ENCODE results near the gene CLSTN1.

The CLSTN1 gene

DNA sequence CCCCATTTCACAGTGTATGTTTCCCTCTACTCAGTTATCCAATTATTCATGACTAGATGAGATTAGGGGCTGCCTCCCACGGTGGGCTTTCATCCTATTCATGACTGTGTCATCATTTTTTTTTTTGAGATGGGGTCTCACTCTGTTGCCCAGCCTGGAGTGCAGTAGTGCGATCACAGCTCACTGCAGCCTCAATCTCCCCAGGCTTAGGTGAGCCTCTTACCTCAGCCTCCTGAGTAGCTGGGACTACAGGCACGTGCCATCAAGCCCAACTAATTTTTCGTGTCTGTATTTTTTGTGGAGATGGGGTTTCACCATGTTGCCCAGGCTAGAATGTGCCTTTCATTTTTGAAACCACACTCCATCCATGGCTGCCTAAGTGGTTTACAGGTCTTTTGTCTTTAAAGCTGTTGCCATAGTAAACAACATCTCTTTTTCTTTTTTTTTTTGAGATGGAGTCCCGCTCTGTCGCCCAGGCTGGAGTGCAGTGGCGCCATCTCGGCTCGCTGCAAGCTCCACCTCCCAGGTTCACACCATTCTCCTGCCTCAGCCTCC lies 112.2 kb downstream of the CLSTN1 start:
- DNase-seq (ENCODE audit: low read depth) = no peak

GRCh38 chr1:9710037-9710436 lies 113.7 kb downstream of the CLSTN1 start:
- no peak for DNase-seq (ENCODE audit: low read depth)

- DNase-seq (ENCODE audit: low read depth) = no peak
Measured at GRCh38 chr1:9706178-9706577, 117.6 kb downstream of the CLSTN1 start.

- no peak for DNase-seq (ENCODE audit: low read depth)
Measured at GRCh38 chr1:9705337-9706093, 118.2 kb downstream of the CLSTN1 start.

DNA sequence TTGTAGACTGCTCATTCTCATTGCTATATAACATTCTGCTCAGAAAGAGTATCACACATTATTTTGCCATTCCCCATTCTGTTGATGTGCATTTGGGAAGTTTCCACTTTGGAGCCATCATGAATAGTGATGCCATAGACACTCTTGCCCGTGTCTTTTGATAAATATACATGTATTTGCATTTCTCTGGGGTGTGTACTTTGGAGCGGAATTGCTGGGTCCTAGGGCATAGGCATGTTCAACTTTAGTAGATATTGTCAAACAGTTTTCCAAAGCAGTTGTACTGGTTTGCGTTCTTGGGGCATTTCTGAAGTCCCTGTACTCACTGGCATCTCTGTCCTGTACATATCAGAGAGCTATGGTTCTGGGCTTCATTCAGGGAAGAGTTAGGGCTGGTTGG lies 120.1 kb downstream of the CLSTN1 start:
- DNase-seq (ENCODE audit: low read depth) = no peak

DNA sequence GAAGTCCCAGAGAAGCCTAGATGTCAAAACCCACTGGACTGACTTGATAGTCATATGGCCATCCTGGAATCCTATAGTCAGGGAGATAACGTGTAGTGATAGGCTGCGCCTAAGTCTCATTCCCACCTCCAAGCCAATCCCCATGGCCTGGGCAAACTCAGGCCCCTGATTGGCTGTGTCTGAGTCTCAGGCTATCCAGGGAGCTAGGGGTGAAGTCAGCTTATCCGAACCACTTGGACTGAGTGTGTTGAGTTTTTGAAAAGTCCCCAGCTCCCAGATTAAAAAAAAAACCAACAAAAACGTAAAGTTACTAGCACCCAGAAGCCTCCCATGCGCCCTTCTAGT lies 120.6 kb downstream of the CLSTN1 start:
- DNase-seq (ENCODE audit: low read depth) = no peak

DNA sequence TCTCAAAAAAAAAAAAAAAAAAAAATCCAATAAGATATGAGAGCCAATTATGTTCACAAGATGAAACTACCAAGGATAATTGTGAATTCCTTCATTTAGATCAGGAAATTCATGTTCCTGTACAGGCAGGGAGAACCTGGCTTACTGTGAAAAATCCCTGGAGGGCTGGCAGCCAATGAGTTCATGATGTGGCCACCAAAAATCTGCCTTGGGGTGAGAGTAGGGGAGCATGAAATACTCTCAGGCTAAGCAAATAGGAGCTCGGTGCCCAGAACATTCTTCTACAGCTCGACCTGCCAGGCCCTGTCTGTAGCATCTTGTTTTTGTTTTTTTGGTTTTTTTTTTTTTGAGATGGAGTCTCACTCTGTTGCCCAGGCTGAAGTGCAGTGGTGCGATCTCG lies 122.1 kb downstream of the CLSTN1 start:
- no peak for DNase-seq (ENCODE audit: low read depth)

- no peak for DNase-seq (ENCODE audit: low read depth)
Measured at GRCh38 chr1:9700340-9700739, 123.4 kb downstream of the CLSTN1 start.

GRCh38 chr1:9699361-9699760 lies 124.4 kb downstream of the CLSTN1 start:
- no peak for DNase-seq (ENCODE audit: low read depth)

DNA sequence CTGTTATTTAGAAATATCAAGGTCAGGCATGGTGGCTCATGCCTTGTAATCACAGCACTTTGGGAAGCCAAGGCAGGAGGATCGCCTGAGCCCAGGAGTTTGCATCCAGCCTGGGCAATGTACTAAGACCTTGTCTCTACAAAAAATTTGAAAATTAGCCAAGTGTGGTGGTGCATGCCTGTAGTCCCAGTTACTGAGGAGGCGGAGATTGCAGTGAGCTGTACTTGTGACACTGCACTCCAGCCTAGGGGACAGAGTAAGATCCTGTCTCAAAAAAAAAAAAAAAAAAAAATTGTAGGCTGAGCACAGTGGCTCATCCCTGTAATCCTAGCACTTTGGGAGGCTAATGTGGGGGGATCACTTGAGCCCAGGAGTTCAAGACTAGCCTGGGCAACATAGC lies 127.0 kb downstream of the CLSTN1 start:
- DNase-seq (ENCODE audit: low read depth) = no peak

- DNase-seq (ENCODE audit: low read depth) = no peak
Measured at GRCh38 chr1:9691691-9692090, 132.1 kb downstream of the CLSTN1 start.

GRCh38 chr1:9691108-9691445 lies 132.7 kb downstream of the CLSTN1 start:
- no peak for DNase-seq (ENCODE audit: low read depth)

DNA sequence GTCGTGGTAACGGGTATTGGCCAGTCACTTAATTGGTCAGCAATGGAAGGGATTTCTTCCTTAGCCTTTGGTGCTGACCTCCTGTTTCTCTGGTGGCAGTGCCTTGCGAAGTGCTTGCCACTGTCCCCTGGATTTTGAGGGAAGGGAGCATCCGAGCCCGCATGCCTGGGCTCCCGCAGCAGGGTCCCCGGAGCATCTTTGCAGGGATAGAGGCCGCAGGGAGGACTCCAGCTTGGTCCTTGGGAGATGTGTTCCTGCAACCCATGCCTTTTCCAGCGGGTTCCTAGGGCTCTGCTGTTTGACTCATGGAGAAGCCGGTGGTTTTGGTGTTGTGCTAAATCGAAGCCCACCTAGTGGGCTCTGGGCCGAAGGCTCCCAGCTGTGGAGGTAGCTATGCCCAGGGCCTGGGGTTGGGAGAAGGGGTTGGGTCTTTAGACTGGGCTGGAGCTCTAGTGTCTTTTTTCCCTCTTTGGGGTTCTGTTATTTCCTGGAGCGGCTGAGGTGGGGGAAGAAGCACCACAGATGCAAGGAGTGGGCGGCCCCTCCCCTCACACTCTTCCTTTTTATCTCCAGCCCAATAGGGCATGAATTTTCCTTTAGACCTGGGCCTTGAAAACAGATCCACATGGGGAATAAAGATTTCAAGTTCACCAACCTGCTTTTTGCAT lies 133.2 kb downstream of the CLSTN1 start:
- no peak for DNase-seq (ENCODE audit: low read depth)

- no peak for DNase-seq (ENCODE audit: low read depth)
Measured at GRCh38 chr1:9689971-9690381, 133.8 kb downstream of the CLSTN1 start.

DNA sequence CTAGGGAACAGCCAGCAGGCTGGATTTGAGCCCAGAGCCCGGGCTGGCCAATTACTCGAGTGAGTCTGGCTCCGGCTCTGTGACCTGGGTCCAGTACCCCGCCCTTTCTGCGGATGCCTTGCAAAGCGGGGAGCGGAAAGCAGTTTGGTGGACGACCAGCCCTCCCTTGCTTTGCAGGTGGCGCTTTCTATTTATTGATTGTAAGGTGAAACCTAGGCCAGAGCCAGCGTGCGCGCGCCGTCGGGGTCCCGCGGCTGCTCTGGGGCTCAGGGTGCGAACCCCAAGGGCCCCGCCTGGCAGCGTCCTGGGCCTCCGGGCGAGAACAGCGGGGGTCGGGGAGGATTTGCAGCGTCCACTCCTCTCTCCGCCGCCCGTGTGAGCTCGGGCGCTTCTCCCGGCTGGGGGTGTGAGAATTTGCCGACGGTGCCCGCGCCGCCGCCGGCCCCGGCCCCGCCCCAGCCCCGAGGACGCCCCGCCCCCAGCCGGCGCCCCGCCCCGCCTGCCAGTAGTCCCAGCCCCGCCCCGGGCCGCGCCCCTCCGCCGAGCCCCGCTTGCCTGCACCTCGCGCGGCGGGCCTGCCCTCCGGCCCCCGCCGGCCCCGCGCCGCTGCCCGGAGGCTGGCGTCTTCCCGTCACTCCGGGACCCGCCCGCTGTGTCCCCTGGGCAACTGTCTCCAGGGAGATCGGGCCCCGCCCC lies 134.6 kb downstream of the CLSTN1 start:
- peak; percentile 74 for DNase-seq (ENCODE audit: low read depth)

DNA sequence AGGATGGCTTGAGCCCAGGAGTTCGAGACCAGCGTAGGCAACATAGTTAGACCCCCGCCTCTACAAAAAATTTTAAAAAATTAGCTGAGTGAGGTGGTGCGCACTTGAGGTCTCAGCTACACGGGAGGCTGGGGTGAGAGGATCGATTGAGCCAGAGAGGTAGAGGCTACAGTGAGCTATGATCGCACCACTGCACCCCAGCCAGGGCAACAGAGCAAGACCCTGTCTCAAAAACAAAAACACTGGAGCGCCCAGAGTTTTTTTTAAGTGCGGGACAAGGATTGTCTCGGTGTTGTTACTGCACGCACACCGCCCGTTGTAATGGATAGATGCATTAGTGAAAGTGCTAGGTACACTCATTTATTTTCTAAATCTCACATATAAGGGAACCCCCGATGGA lies 135.2 kb downstream of the CLSTN1 start:
- DNase-seq (ENCODE audit: low read depth) = no peak

- DNase-seq (ENCODE audit: low read depth) = no peak
Measured at GRCh38 chr1:9687874-9688582, 135.7 kb downstream of the CLSTN1 start.

DNA sequence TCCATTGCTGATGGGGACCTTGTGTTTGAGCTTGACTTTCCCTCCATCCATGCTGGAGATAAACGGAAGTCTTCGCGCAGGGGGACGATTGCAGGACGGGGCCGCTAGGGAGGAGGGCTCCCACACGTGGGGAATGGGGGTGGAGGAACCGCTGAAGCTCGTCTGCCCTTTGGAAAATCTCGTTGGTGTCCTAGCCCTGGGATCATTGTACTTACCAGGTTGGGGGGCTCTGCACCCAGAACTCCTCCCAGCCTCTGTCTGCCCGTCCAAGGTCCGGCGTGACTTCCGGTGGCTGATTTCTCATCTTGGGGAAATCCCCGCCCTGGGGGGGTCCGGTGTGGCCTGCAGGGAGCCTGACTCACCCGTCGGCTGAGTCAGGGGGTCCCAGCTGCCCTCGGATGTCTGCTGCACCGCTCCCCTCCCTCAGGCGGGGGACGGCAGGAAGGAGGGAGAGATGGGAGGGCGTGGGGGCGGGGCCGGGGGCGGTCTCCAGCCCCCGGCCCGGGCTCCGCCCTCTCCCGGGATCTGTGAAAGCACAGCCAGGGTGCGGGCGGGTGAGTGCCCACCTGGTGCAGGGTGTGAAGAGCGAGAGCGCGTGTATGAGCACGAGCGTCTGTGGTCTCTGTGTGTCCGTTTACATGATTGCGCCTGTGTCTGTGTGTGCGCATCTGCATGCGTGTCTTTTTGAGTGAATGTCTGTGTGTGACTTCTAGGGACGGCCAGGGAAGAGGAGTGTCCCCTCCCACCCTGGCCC lies 136.5 kb downstream of the CLSTN1 start:
- DNase-seq (ENCODE audit: low read depth) = peak; percentile 69

DNA sequence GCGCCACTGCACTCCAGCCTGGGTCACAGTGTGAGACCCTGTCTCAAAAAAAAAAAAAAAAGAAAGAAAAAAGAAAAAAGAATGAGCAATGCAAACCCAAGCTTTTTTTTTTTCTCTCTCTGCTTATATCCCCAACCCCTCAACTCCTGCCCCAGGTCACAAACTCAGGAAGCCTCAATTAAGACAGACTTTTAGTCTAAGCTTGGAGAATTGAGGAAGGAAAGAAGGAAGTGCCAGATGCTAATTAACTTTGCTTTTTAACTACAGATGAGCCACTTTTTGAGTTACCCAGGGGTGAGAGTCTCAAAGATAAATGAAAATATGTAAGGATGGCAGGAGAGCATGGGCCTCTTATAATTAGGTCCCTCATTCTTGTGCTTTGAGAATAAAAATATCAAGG lies 139.0 kb downstream of the CLSTN1 start:
- no peak for DNase-seq (ENCODE audit: low read depth)

DNA sequence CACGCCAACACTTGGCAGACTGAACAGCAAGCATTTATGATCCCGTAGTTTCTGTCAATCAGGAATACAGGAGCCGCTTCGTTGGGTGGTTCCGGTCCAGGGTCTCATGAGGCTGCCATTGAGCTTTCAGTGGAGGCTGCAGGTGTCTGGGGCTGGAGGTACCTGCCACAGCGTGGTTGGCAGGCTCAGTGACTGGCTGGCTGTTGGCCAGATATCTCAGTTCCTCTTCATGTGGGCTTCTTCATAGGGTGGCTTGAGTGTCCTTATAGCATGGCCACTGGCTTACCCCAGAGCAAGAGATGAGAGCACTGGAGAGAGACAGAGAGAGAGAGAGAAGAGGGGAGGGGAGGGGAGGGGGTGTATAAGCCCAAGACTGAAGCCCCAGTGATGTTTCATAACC lies 142.9 kb downstream of the CLSTN1 start:
- no peak for DNase-seq (ENCODE audit: low read depth)

DNA sequence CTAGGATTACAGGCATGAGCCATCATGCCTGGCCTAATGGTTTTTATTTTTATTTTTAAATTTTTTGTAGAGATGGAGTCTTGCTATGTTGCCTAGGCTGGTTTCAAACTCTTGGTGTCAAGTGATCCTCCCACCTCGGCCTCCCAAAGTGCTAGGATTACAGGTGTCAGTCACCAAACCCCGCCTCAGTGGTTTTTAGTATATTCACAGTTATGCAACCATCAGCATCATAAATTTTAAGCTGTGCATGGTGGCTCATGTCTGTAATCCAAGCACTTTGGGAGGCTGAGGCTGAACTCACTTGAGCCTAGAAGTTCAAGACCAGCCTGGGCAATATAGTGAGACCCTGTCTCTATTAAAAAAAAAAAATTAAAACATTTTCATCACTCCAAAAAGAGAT lies 143.7 kb downstream of the CLSTN1 start:
- DNase-seq (ENCODE audit: low read depth) = no peak
